ENCODE data around the gene RFC1. TPM values are rescaled to one million over a fixed set of nuclear protein-coding genes. Genes with fewer than 3 reads are reported as not detected.
A peak's percentile ranks its signal among the peaks of the same experiment; 100 is the strongest.

RFC1 gene
- total and polyA plus RNA-seq, 2 donors (not counting 3 experiments of a cell fraction or from before 2014, with no cell fraction given) = 12.9 to 57.1 TPM

GRCh38 chr4:39320381-39321115, 45.6 kb downstream of the RFC1 start:
- no peaks in the 10 kb centered on the region for H3K9me1 ChIP-seq (replicated peaks; ENCODE audit: control insufficient read depth, extremely low read depth, insufficient read depth, low read length)
- H3K79me2 ChIP-seq (ENCODE audit: control insufficient read depth, insufficient read depth, low read length) = no peaks in the 10 kb centered on the region
- intact Hi-C loops (cut with micrococcal nuclease) (no loop called here), dilution Hi-C loops (cut with MboI; ENCODE audit: extremely low pct_ligation_motif_present, low sequenced_read_pairs) (no loop called here)
- peaks cover 0 to 10% of the 10 kb centered on the region in 2 experiments for H3K36me3 ChIP-seq (ENCODE audit: control insufficient read depth in 2 of 2, extremely low read depth in 1 of 2, insufficient read depth in 2 of 2, low read length in 2 of 2)
- ChIA-PET CTCF (interaction anchor here (0.8 to 4.5 kb wide), 3 partner anchors 8 to 149 kb away, joined by 3 to 20 read pairs (median 3); no protein-coding TSS in a partner anchor), POLR2A (no interaction called here)
- DNase-seq (ENCODE audit: low read depth, low spot score) (peak; percentile 47), FAIRE-seq (no peak)
- no peaks in the 10 kb centered on the region for H3K27me3 ChIP-seq (ENCODE audit: control insufficient read depth in 2 of 2, insufficient read depth in 2 of 2, low read length in 2 of 2)
- peaks cover 5% of the 10 kb centered on the region for H3K4me1 ChIP-seq (ENCODE audit: control insufficient read depth, extremely low read depth, insufficient read depth, low read length)
- no peaks in the 10 kb centered on the region for H3K9me3 ChIP-seq (replicated peaks; ENCODE audit: control insufficient read depth, insufficient read depth, low read length)
- H4K20me1 ChIP-seq (replicated peaks; ENCODE audit: control insufficient read depth, extremely low read depth, insufficient read depth, low read length) = no peaks in the 10 kb centered on the region
- H2AFZ ChIP-seq (ENCODE audit: low read depth, low read length) = no peak overlapping the region
- H3K4me2 ChIP-seq (ENCODE audit: insufficient read depth, low read length) = no peak overlapping the region
- no peak overlapping the region for H3K27ac ChIP-seq (ENCODE audit: insufficient read depth, low read depth, low read length)
- TF ChIP-seq FOS (IDR thresholded peaks at IDR 0.05; ENCODE audit: borderline replicate concordance, insufficient read depth, low read length) (no peak), POLR2AphosphoS5 (IDR thresholded peaks at IDR 0.05; ENCODE audit: insufficient read depth, low read depth, low read length) (no peak), EZH2 (IDR thresholded peaks at IDR 0.05; ENCODE audit: borderline replicate concordance, low read depth, low read length, severe bottlenecking) (no peak), GATA2 (IDR thresholded peaks at IDR 0.05; ENCODE audit: insufficient read depth, insufficient read length, low read depth, low read length) (no peak), MYC (IDR thresholded peaks at IDR 0.05; ENCODE audit: low read depth, low read length) (no peak), JUN (IDR thresholded peaks at IDR 0.05; ENCODE audit: borderline replicate concordance, insufficient read depth, insufficient read length, low read depth) (no peak), POLR2A (IDR thresholded peaks at IDR 0.05; ENCODE audit: low read depth, low read length) (no peak)
- TF ChIP-seq, protein P1, sequence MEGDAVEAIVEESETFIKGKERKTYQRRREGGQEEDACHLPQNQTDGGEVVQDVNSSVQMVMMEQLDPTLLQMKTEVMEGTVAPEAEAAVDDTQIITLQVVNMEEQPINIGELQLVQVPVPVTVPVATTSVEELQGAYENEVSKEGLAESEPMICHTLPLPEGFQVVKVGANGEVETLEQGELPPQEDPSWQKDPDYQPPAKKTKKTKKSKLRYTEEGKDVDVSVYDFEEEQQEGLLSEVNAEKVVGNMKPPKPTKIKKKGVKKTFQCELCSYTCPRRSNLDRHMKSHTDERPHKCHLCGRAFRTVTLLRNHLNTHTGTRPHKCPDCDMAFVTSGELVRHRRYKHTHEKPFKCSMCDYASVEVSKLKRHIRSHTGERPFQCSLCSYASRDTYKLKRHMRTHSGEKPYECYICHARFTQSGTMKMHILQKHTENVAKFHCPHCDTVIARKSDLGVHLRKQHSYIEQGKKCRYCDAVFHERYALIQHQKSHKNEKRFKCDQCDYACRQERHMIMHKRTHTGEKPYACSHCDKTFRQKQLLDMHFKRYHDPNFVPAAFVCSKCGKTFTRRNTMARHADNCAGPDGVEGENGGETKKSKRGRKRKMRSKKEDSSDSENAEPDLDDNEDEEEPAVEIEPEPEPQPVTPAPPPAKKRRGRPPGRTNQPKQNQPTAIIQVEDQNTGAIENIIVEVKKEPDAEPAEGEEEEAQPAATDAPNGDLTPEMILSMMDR (IDR thresholded peaks at IDR 0.05; ENCODE audit: extremely low read depth in 1 of 2, insufficient read depth in 1 of 2, low read depth in 1 of 2, low read length in 2 of 2) = no peak
- TF ChIP-seq, protein P2, sequence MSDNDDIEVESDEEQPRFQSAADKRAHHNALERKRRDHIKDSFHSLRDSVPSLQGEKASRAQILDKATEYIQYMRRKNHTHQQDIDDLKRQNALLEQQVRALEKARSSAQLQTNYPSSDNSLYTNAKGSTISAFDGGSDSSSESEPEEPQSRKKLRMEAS (IDR thresholded peaks at IDR 0.05; ENCODE audit: insufficient read depth, insufficient read length) = no peak
- H3K4me3 ChIP-seq (replicated peaks in 1 of 3; ENCODE audit: insufficient read depth in 1 of 3, low read depth in 1 of 3, low read length in 3 of 3) = no peak overlapping the region
- BruUV-seq (replicated peaks) = no TSS peak
- no peak overlapping the region for H3K9ac ChIP-seq (replicated peaks; ENCODE audit: extremely low read depth, insufficient read depth, low read length)

Measured in endothelial cell of umbilical vein (primary cell).